ENCODE results near the gene FGFR1OP2.

Gene FGFR1OP2

GRCh38 chr12:26988703-26989102 is 50.4 kb downstream of the FGFR1OP2 start:
- no peak for TF ChIP-seq POLR2AphosphoS5 (IDR thresholded peaks at IDR 0.05; ENCODE audit: low read depth, low read length)
- TF ChIP-seq TAF1 (IDR thresholded peaks at IDR 0.05; ENCODE audit: borderline replicate concordance, low read depth, low read length) = no peak
- FAIRE-seq (no peak), DNase-seq (ENCODE audit: insufficient read length) (no peak)

- no peak for TF ChIP-seq POLR2AphosphoS5 (IDR thresholded peaks at IDR 0.05; ENCODE audit: low read depth, low read length)
- TF ChIP-seq POLR2A (IDR thresholded peaks at IDR 0.05; ENCODE audit: low read depth, low read length) = no peak
- no peak for TF ChIP-seq TAF1 (IDR thresholded peaks at IDR 0.05; ENCODE audit: borderline replicate concordance, low read depth, low read length)
- FAIRE-seq (no peak), DNase-seq (ENCODE audit: insufficient read length) (no peak)
Observed at GRCh38 chr12:26989873-26990272, 51.6 kb downstream of the FGFR1OP2 start.

GRCh38 chr12:26991826-26992225 is 53.6 kb downstream of the FGFR1OP2 start:
- FAIRE-seq (no peak), DNase-seq (ENCODE audit: insufficient read length) (no peak)
- TF ChIP-seq POLR2AphosphoS5 (IDR thresholded peaks at IDR 0.05; ENCODE audit: low read depth, low read length) (no peak), POLR2A (IDR thresholded peaks at IDR 0.05; ENCODE audit: low read depth, low read length) (no peak), TAF1 (IDR thresholded peaks at IDR 0.05; ENCODE audit: borderline replicate concordance, low read depth, low read length) (no peak)

- no peak for TF ChIP-seq POLR2A (IDR thresholded peaks at IDR 0.05; ENCODE audit: low read depth, low read length)
- no peak for TF ChIP-seq TAF1 (IDR thresholded peaks at IDR 0.05; ENCODE audit: borderline replicate concordance, low read depth, low read length)
- no peak for TF ChIP-seq POLR2AphosphoS5 (IDR thresholded peaks at IDR 0.05; ENCODE audit: low read depth, low read length)
- DNase-seq (ENCODE audit: insufficient read length) (no peak), FAIRE-seq (no peak)
Observed at GRCh38 chr12:26994109-26994508, 55.8 kb downstream of the FGFR1OP2 start.

- DNase-seq (ENCODE audit: insufficient read length) = no peak
- TF ChIP-seq POLR2A (IDR thresholded peaks at IDR 0.05; ENCODE audit: low read depth, low read length) (no peak), POLR2AphosphoS5 (IDR thresholded peaks at IDR 0.05; ENCODE audit: low read depth, low read length) (no peak), TAF1 (IDR thresholded peaks at IDR 0.05; ENCODE audit: borderline replicate concordance, low read depth, low read length) (no peak)
- FAIRE-seq = no peak
Observed at GRCh38 chr12:26995706-26996105, 57.4 kb downstream of the FGFR1OP2 start.

GRCh38 chr12:26997003-26997402 is 58.7 kb downstream of the FGFR1OP2 start:
- DNase-seq (ENCODE audit: insufficient read length) (no peak), FAIRE-seq (no peak)
- TF ChIP-seq POLR2AphosphoS5 (IDR thresholded peaks at IDR 0.05; ENCODE audit: low read depth, low read length) (no peak), POLR2A (IDR thresholded peaks at IDR 0.05; ENCODE audit: low read depth, low read length) (no peak), TAF1 (IDR thresholded peaks at IDR 0.05; ENCODE audit: borderline replicate concordance, low read depth, low read length) (no peak)

- TF ChIP-seq POLR2A (IDR thresholded peaks at IDR 0.05; ENCODE audit: low read depth, low read length) = no peak
- no peak for TF ChIP-seq TAF1 (IDR thresholded peaks at IDR 0.05; ENCODE audit: borderline replicate concordance, low read depth, low read length)
- TF ChIP-seq POLR2AphosphoS5 (IDR thresholded peaks at IDR 0.05; ENCODE audit: low read depth, low read length) = no peak
- DNase-seq (ENCODE audit: insufficient read length) = no peak
- FAIRE-seq = no peak
Observed at GRCh38 chr12:27000961-27001360, 62.7 kb downstream of the FGFR1OP2 start.

- FAIRE-seq (no peak), DNase-seq (ENCODE audit: insufficient read length) (no peak)
- TF ChIP-seq TAF1 (IDR thresholded peaks at IDR 0.05; ENCODE audit: borderline replicate concordance, low read depth, low read length) (no peak), POLR2A (IDR thresholded peaks at IDR 0.05; ENCODE audit: low read depth, low read length) (no peak), POLR2AphosphoS5 (IDR thresholded peaks at IDR 0.05; ENCODE audit: low read depth, low read length) (no peak)
Observed at GRCh38 chr12:27001663-27002062, 63.4 kb downstream of the FGFR1OP2 start.

- DNase-seq (ENCODE audit: insufficient read length) (no peak), FAIRE-seq (no peak)
- TF ChIP-seq TAF1 (IDR thresholded peaks at IDR 0.05; ENCODE audit: borderline replicate concordance, low read depth, low read length) = no peak
- TF ChIP-seq POLR2A (IDR thresholded peaks at IDR 0.05; ENCODE audit: low read depth, low read length) = no peak
- TF ChIP-seq POLR2AphosphoS5 (IDR thresholded peaks at IDR 0.05; ENCODE audit: low read depth, low read length) = no peak
Observed at GRCh38 chr12:27002141-27002540, 63.9 kb downstream of the FGFR1OP2 start.

GRCh38 chr12:27003421-27004381 is 65.4 kb downstream of the FGFR1OP2 start:
- TF ChIP-seq POLR2AphosphoS5 (IDR thresholded peaks at IDR 0.05; ENCODE audit: low read depth, low read length) (no peak), TAF1 (IDR thresholded peaks at IDR 0.05; ENCODE audit: borderline replicate concordance, low read depth, low read length) (no peak), POLR2A (IDR thresholded peaks at IDR 0.05; ENCODE audit: low read depth, low read length) (no peak)
- no peak for DNase-seq (ENCODE audit: insufficient read length)
- peak; percentile 63 for FAIRE-seq

- FAIRE-seq = no peak
Observed at GRCh38 chr12:27005495-27005894, 67.2 kb downstream of the FGFR1OP2 start.

More at GRCh38 chr12:27005495-27005894, 67.2 kb downstream of the FGFR1OP2 start:
- no peak for DNase-seq (ENCODE audit: insufficient read length)
- TF ChIP-seq TAF1 (IDR thresholded peaks at IDR 0.05; ENCODE audit: borderline replicate concordance, low read depth, low read length) (no peak), POLR2A (IDR thresholded peaks at IDR 0.05; ENCODE audit: low read depth, low read length) (no peak), POLR2AphosphoS5 (IDR thresholded peaks at IDR 0.05; ENCODE audit: low read depth, low read length) (no peak)
